Esophagus muscularis mucosa (tissue), 4 donors: ENCODE results near the gene DOK4. TPM values are rescaled to one million over a fixed set of nuclear protein-coding genes. Genes with fewer than 3 reads are reported as not detected.

Experiments used
- DNase-seq: peaks from one replicate; pipeline ENCODE4 v3.0.0-alpha.2; 2017; ENCODE audit errors: extremely low spot score
- H3K27ac ChIP-seq, 4 donors: fragments of 200-600 bp; sonication (generic); replicated peaks in 1 of 4; 1 replicate in 3 of 4; 2 replicates in 1 of 4; pipeline ENCODE4 v1.5.1; 2016 to 2019; ENCODE audit warnings: mild to moderate bottlenecking in 1 of 4
- H3K27me3 ChIP-seq, 4 donors: fragments of 200-600 bp; sonication (generic); one replicate each; pipeline versions ENCODE4 v1.5.1 to v1.6.0; 2016 to 2019
- H3K36me3 ChIP-seq, 4 donors: fragments of 200-600 bp; sonication (generic); one replicate each; pipeline ENCODE4 v1.5.1; 2016 to 2019
- H3K4me1 ChIP-seq, 4 donors: fragments of 200-600 bp; sonication (generic); one replicate each; pipeline ENCODE4 v1.5.1; 2016 to 2019
- H3K4me3 ChIP-seq, 4 donors: fragments of 200-600 bp; sonication (generic); 1 replicate in 2 of 4; 2 replicates in 2 of 4; pipeline ENCODE4 v1.5.1; 2016 to 2019; ENCODE audit warnings: mild to moderate bottlenecking in 4 of 4, moderate library complexity in 1 of 4
- H3K9me3 ChIP-seq, 4 donors: fragments of 200-600 bp; sonication (generic); 1 replicate in 3 of 4; 2 replicates in 1 of 4; pipeline ENCODE4 v1.5.1; 2016 to 2019
- EP300 ChIP-seq: sonication (generic); formaldehyde crosslinking; IDR thresholded peaks from one replicate; pipeline ENCODE4 v1.6.1; 2017; ENCODE audit warnings: antibody characterized with exemption
- POLR2A ChIP-seq: fragments of 450-650 bp; IDR thresholded peaks from one replicate; pipeline ENCODE4 v1.6.1; 2017; ENCODE audit warnings: antibody characterized with exemption, moderate library complexity, mild to moderate bottlenecking, low read depth
- POLR2AphosphoS5 ChIP-seq, 2 donors: sonication (generic); formaldehyde crosslinking; IDR thresholded peaks; one replicate each; pipeline ENCODE4 v1.6.1; 2017; ENCODE audit warnings: antibody characterized with exemption in 2 of 2
- WGBS: methylation state at CpG from one replicate; pipeline ENCODE4 v1.1.5; 2018; 5-methylcytosine and 5-hydroxymethylcytosine counted together
- intact Hi-C: fragments of 100-400 bp; cut with DNase I; formaldehyde crosslinking; loops from one replicate; pipeline ENCODE4 v1.15.1; 2023
- total RNA-seq, 4 donors: library from RNA; depleted of rRNA; stranded (reverse); fragments of >200 nt; gene quantifications; one replicate each; pipeline versions ENCODE4 v1.1.0 to v1.2.1, GENCODE V29; 2016
- TF ChIP-seq, protein P1 (sequence below), 3 experiments: fragments of 200-600 bp in 2 of 3; fragments of 450-650 bp in 1 of 3; sonication (generic) in 2 of 3; IDR thresholded peaks; one replicate each; pipeline ENCODE4 v1.5.1; 2017 to 2019; ENCODE audit warnings: antibody characterized with exemption in 3 of 3, mild to moderate bottlenecking in 2 of 3, moderate library complexity in 1 of 3

The DOK4 gene
- total RNA-seq, 4 donors from 2014 or later, result 14.5 to 36.7 (median 29.4) TPM

DNA sequence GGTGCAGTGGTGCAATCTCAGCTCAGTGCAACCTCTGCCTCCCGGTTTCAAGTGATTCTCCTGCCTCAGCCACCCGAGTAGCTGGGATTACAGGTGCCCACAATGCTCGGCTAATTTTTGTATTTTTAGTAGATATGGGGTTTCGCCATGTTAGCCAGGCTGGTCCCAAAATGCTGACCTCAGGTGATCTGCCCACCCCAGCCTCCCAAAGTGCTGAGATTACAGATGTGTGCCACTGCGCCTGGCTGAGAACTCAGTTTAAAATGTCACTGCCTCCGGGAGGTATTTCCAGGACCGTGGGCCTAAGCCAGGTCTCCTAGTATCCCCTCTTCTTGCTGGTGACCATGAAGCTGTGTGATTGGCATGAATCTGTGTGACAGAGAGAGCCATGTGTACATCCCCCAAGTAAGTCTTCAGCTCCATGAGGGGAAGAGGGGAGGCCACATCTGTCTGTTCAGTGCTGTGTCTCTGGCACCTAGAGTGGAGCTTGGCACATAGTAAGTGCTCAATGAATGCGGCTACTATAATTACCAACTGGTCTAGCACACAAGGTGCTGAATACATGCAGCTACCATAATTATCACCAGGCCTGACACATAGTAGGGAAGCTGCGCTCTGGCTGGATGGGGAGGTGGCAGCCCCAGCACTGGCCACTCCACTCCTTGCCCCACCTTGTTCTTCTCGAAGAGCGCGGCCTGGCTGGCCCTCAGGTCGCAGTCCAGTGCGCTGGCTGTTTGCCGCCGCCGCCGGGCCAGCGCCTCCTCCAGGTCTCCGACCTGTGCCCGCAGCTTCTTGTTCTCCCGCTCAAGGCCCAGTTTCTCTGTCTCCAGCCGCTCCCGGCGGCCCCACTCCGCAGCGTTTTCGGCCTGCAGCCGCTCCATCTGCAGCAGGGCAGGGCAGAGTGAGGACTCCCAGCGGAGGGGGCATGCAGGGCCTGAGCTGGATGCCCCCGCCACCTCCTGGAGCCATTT, 31.4 kb upstream of the DOK4 start:
- 85% methylated on average over 11 of the region's 31 CpGs for WGBS
- no peaks in the 10 kb centered on the region for H3K9me3 ChIP-seq
- H3K27ac ChIP-seq, result no peak overlapping the region
- intact Hi-C loops, result loop anchor here (5.0 kb wide), 2 partner anchors 35 to 100 kb away; no protein-coding TSS in a partner anchor
- H3K4me3 ChIP-seq, result no peak overlapping the region
- no peak for TF ChIP-seq EP300
- TF ChIP-seq, protein P1, sequence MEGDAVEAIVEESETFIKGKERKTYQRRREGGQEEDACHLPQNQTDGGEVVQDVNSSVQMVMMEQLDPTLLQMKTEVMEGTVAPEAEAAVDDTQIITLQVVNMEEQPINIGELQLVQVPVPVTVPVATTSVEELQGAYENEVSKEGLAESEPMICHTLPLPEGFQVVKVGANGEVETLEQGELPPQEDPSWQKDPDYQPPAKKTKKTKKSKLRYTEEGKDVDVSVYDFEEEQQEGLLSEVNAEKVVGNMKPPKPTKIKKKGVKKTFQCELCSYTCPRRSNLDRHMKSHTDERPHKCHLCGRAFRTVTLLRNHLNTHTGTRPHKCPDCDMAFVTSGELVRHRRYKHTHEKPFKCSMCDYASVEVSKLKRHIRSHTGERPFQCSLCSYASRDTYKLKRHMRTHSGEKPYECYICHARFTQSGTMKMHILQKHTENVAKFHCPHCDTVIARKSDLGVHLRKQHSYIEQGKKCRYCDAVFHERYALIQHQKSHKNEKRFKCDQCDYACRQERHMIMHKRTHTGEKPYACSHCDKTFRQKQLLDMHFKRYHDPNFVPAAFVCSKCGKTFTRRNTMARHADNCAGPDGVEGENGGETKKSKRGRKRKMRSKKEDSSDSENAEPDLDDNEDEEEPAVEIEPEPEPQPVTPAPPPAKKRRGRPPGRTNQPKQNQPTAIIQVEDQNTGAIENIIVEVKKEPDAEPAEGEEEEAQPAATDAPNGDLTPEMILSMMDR (IDR thresholded peaks at IDR 0.05), result no peak
- no peak for TF ChIP-seq POLR2AphosphoS5 (IDR thresholded peaks at IDR 0.05)
- TF ChIP-seq POLR2A, result no peak
- peaks cover 0 to 7% (median 5%) of the 10 kb centered on the region in 4 donors for H3K4me1 ChIP-seq
- H3K36me3 ChIP-seq, result peaks cover 7 to 85% (median 56%) of the 10 kb centered on the region in 4 donors
- DNase-seq, result no peak
- H3K27me3 ChIP-seq, result no peaks in the 10 kb centered on the region

DNA sequence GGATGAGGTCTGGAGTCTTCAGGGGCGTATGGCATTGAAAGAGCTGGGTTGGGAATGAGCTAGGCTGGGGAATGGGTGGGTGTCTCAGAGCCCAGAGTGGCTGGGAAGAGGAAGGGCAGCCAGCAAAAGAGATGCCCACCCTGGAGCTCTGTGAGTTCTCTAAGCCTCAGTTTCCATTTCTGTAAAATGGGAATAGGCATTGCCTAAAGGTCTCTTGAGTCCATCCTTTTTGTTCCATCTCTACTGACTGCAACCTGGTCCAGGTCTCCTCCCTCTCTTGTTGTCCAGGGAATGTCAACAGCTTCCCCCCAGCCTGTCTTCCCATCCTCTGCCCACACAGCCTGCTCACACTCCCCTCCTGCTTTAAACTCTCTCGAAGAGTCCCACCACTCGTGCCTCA, 30.5 kb upstream of the DOK4 start:
- H3K27me3 ChIP-seq, result no peaks in the 10 kb centered on the region
- TF ChIP-seq POLR2AphosphoS5 (IDR thresholded peaks at IDR 0.05) (no peak), POLR2A (no peak), EP300 (no peak)
- TF ChIP-seq, protein P1 (IDR thresholded peaks at IDR 0.05), result no peak
- H3K4me3 ChIP-seq, result no peak overlapping the region
- H3K36me3 ChIP-seq, result peaks cover 7 to 88% (median 64%) of the 10 kb centered on the region in 4 donors
- no peak for DNase-seq
- WGBS, result 85% methylated on average over 3 of the region's 3 CpGs
- H3K4me1 ChIP-seq, result peaks cover 0 to 7% (median 5%) of the 10 kb centered on the region in 4 donors
- H3K27ac ChIP-seq, result no peak overlapping the region
- intact Hi-C loops, result loop anchor here (5.0 kb wide), 2 partner anchors 34 to 99 kb away; no protein-coding TSS in a partner anchor
- no peaks in the 10 kb centered on the region for H3K9me3 ChIP-seq

DNA sequence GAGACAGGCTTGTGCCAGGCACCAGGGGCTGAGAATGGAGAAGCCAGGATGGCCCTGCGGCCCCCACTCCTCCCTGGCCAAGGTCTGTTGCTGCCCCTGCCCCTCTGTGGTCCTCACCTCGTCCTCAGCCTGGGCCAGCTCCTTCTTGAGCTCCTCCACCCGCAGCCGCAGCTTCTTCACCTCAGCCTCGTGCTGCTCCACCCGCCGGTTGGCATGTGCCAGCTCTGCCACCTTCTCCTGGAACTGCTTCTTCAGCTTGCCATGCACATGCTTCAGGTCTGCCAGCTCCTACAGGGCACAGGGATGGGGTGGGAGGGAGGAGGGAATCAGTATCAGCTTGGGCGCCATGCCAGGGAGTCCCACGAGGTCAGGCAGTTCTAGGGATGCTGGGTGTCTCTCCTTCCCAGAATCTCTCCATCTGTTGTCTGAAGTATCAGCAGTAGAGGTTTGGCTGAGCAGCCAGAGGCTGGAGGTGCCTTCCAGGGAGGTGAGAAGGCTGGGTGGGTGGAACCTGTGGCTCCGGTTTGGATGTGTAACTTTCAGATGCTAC, 30.0 kb upstream of the DOK4 start:
- no peak overlapping the region for H3K27ac ChIP-seq
- no peaks in the 10 kb centered on the region for H3K9me3 ChIP-seq
- TF ChIP-seq POLR2A, result no peak
- TF ChIP-seq, protein P1 (IDR thresholded peaks at IDR 0.05), result no peak
- TF ChIP-seq EP300, result no peak
- TF ChIP-seq POLR2AphosphoS5 (IDR thresholded peaks at IDR 0.05), result no peak
- intact Hi-C loops, result loop anchor here (5.0 kb wide), 2 partner anchors 34 to 99 kb away; no protein-coding TSS in a partner anchor
- no peaks in the 10 kb centered on the region for H3K27me3 ChIP-seq
- peaks cover 7 to 87% (median 64%) of the 10 kb centered on the region in 4 donors for H3K36me3 ChIP-seq
- H3K4me3 ChIP-seq, result no peak overlapping the region
- WGBS, result 95% methylated on average over 4 of the region's 10 CpGs
- H3K4me1 ChIP-seq, result peaks cover 0 to 7% (median 5%) of the 10 kb centered on the region in 4 donors
- no peak for DNase-seq

DNA sequence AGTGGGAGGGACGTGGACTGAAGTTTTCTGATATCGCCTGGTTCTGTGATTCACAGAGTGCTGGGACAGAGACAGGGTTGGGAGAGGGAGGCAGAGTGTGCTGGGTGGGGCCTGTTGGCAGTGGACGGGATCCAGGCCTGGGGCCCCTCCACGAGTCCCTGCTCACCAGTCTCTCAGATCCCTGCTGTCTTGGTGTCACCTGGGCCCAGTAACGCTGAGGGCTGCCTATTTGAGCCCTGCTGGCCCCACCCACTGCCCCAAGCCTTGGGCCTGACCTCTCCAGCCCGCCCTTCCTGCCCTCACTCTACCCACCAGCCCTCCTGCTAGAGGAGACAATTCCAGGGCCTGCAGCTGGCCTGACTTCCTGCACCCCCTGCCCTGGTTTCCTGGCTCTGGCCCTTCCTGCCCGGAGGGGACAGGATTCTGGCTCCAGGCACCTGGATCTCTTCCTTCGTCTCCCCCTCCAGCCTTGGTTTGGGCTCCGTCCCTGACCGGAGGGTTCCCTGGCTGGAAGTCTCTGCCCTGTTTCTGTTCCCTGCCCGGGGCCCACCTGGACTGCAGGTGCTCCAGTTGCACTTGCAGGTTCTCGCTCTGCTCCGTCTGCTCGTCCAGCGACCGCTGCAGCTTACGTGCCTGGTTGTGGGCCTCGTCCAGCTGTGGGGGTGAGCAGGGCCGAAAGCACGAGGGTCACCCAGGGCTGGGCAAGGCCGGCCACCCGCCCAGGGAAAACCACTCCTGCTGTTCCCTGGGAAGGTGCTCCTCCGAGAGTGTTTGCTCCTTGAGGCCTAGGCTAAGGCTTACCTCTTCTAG, 28.7 kb upstream of the DOK4 start:
- TF ChIP-seq POLR2A (no peak), POLR2AphosphoS5 (IDR thresholded peaks at IDR 0.05) (no peak), EP300 (no peak)
- TF ChIP-seq, protein P1 (IDR thresholded peaks at IDR 0.05), result no peak
- no peaks in the 10 kb centered on the region for H3K9me3 ChIP-seq
- H3K36me3 ChIP-seq, result peaks cover 7 to 79% (median 58%) of the 10 kb centered on the region in 4 donors
- no peak overlapping the region for H3K27ac ChIP-seq
- intact Hi-C loops, result loop anchor here (5.0 kb wide), 2 partner anchors 33 to 98 kb away; no protein-coding TSS in a partner anchor
- peaks cover 5 to 9% (median 7%) of the 10 kb centered on the region in 4 donors for H3K4me1 ChIP-seq
- no peak overlapping the region for H3K4me3 ChIP-seq
- WGBS, result 88% methylated on average over 15 of the region's 23 CpGs
- no peak for DNase-seq
- H3K27me3 ChIP-seq, result no peaks in the 10 kb centered on the region
